ENCODE data around the gene MLXIP. TPM values are rescaled to one million over a fixed set of nuclear protein-coding genes. Genes with fewer than 3 reads are reported as not detected.

MLXIP gene
- total and polyA plus RNA-seq, 2 experiments from 2014 or later, result 16.2 to 23.0 TPM

GRCh38 chr12:122158700-122159285 is 80.2 kb downstream of the MLXIP start:
- no peaks in the 10 kb centered on the region for H3K79me2 ChIP-seq (replicated peaks; ENCODE audit: insufficient read depth)
- no peak overlapping the region for H3K27ac ChIP-seq (ENCODE audit: low read depth)
- Mint-ChIP-seq H3K36me3 (ENCODE audit: low read depth) (no peaks in the 10 kb centered on the region), H3K27me3 (ENCODE audit: insufficient read depth, low read depth, poor library complexity) (peaks cover 9% of the 10 kb centered on the region), H3K4me1 (peaks cover 3% of the 10 kb centered on the region; the same call in 1 of the 3 replicates), H3K9me3 (no peaks in the 10 kb centered on the region; the same call in 2 of the 3 replicates), H3K27ac (no peak overlapping the region), H3K4me3 (no peak overlapping the region)
- H3K27me3 ChIP-seq (ENCODE audit: insufficient read depth), result no peaks in the 10 kb centered on the region
- no peaks in the 10 kb centered on the region for H3K9me2 ChIP-seq (ENCODE audit: insufficient read depth)
- H3K4me2 ChIP-seq, result no peak overlapping the region
- H3K4me1 ChIP-seq (ENCODE audit: insufficient read depth), result no peaks in the 10 kb centered on the region
- H3K36me3 ChIP-seq (ENCODE audit: insufficient read depth), result no peaks in the 10 kb centered on the region
- no peak overlapping the region for H2AFZ ChIP-seq
- ATAC-seq (no peak), DNase-seq (ENCODE audit: low spot score) (no peak)
- no peaks in the 10 kb centered on the region for H4K20me1 ChIP-seq (replicated peaks; ENCODE audit: insufficient read depth)
- no peak overlapping the region for H3K4me3 ChIP-seq
- H3F3A ChIP-seq (replicated peaks; ENCODE audit: low read depth), result no peaks in the 10 kb centered on the region
- TF ChIP-seq JUNB (IDR thresholded peaks at IDR 0.05; ENCODE audit: unreplicated experiment) (no peak), ZNF114 (CRISPR knock-in tag; IDR thresholded peaks at IDR 0.05) (no peak), EZH2phosphoT487 (IDR thresholded peaks at IDR 0.05; ENCODE audit: unreplicated experiment) (no peak), ZNF331 (CRISPR knock-in tag; IDR thresholded peaks at IDR 0.05; ENCODE audit: low read depth) (no peak), CREB1 (CRISPR knock-in tag; IDR thresholded peaks at IDR 0.05; ENCODE audit: low read depth) (no peak), ZNF462 (CRISPR knock-in tag; IDR thresholded peaks at IDR 0.05) (no peak), STAT1 (IDR thresholded peaks at IDR 0.05; ENCODE audit: unreplicated experiment) (no peak), REST (IDR thresholded peaks at IDR 0.05; ENCODE audit: unreplicated experiment) (no peak), POLR2AphosphoS5 (IDR thresholded peaks at IDR 0.05; ENCODE audit: low read depth) (no peak), EZH2 (IDR thresholded peaks at IDR 0.05; ENCODE audit: low read depth, unreplicated experiment) (no peak), NANOG (IDR thresholded peaks at IDR 0.05; ENCODE audit: borderline replicate concordance) (no peak)
- TF ChIP-seq, protein P1, sequence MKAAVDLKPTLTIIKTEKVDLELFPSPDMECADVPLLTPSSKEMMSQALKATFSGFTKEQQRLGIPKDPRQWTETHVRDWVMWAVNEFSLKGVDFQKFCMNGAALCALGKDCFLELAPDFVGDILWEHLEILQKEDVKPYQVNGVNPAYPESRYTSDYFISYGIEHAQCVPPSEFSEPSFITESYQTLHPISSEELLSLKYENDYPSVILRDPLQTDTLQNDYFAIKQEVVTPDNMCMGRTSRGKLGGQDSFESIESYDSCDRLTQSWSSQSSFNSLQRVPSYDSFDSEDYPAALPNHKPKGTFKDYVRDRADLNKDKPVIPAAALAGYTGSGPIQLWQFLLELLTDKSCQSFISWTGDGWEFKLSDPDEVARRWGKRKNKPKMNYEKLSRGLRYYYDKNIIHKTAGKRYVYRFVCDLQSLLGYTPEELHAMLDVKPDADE (IDR thresholded peaks at IDR 0.05), result no peak
- TF ChIP-seq, protein P2, sequence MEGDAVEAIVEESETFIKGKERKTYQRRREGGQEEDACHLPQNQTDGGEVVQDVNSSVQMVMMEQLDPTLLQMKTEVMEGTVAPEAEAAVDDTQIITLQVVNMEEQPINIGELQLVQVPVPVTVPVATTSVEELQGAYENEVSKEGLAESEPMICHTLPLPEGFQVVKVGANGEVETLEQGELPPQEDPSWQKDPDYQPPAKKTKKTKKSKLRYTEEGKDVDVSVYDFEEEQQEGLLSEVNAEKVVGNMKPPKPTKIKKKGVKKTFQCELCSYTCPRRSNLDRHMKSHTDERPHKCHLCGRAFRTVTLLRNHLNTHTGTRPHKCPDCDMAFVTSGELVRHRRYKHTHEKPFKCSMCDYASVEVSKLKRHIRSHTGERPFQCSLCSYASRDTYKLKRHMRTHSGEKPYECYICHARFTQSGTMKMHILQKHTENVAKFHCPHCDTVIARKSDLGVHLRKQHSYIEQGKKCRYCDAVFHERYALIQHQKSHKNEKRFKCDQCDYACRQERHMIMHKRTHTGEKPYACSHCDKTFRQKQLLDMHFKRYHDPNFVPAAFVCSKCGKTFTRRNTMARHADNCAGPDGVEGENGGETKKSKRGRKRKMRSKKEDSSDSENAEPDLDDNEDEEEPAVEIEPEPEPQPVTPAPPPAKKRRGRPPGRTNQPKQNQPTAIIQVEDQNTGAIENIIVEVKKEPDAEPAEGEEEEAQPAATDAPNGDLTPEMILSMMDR (conservative IDR thresholded peaks at IDR 0.05; ENCODE audit: low read depth in 2 of 2), result no peak
